Measurements from ENCODE around the gene NEMP1.
A peak's percentile ranks its signal among the peaks of the same experiment; 100 is the strongest.

Gene NEMP1

DNA sequence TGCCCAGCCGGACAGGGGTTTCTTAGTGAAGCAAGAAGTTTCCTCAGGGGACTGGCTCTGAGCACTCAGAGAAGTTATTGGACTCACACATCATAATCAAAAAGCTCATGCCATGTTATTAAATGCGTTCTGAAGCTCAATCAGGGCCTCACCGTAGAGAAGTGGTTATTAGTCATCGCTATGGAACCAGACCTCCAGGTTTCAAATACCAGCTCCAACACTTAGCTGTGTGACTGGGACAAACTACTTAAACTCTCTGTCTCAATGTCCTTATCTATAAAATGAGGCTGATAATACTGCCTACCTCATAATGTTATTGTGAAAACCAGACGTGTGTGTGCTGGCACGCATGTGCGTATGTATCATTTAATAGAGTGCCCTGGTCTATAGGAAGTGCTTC lies 25.3 kb upstream of the NEMP1 start:
- H3K23ac ChIP-seq (ENCODE audit: low read length) = no peak overlapping the region
- H3K4me1 ChIP-seq (ENCODE audit: control insufficient read depth, low read depth, low read length) = no peaks in the 10 kb centered on the region
- H2BK5ac ChIP-seq (ENCODE audit: low read length) = no peak overlapping the region
- no peak overlapping the region for H3K56ac ChIP-seq (ENCODE audit: low read length)
- H4K5ac ChIP-seq (ENCODE audit: low read length) = no peak overlapping the region
- no peak overlapping the region for H3K27ac ChIP-seq (ENCODE audit: low read depth, low read length)
- H4K8ac ChIP-seq (ENCODE audit: low read depth, low read length) = no peak overlapping the region
- no peak overlapping the region for H2AK5ac ChIP-seq (ENCODE audit: low read length)
- no peak for DNase-seq
- no peak overlapping the region for H2BK15ac ChIP-seq (replicated peaks; ENCODE audit: low read depth)
- H3K9ac ChIP-seq (ENCODE audit: low read length) = no peak overlapping the region
- no peak overlapping the region for H3K4me2 ChIP-seq (ENCODE audit: low read length)
- no peaks in the 10 kb centered on the region for H3K27me3 ChIP-seq (ENCODE audit: insufficient read depth, low read length, poor library complexity)
- H3K36me3 ChIP-seq (ENCODE audit: control insufficient read depth, insufficient read depth, low read length) = peaks cover 4% of the 10 kb centered on the region
- H3K79me2 ChIP-seq (ENCODE audit: control insufficient read depth, insufficient read depth, low read length) = no peaks in the 10 kb centered on the region
- no peak overlapping the region for H3K4me3 ChIP-seq (ENCODE audit: low read length)
- H3K79me1 ChIP-seq (ENCODE audit: low read length) = no peaks in the 10 kb centered on the region
- H3K4ac ChIP-seq (ENCODE audit: low read depth, low read length) = no peak overlapping the region
- no peak overlapping the region for H3K18ac ChIP-seq (ENCODE audit: low read length)
- WGBS (ENCODE audit: extremely low coverage, insufficient coverage, low lambda C conversion rate) = no CpG with 5 or more reads among the region's 7 CpGs
- no peak overlapping the region for H2BK120ac ChIP-seq (ENCODE audit: low read depth, low read length)

DNA sequence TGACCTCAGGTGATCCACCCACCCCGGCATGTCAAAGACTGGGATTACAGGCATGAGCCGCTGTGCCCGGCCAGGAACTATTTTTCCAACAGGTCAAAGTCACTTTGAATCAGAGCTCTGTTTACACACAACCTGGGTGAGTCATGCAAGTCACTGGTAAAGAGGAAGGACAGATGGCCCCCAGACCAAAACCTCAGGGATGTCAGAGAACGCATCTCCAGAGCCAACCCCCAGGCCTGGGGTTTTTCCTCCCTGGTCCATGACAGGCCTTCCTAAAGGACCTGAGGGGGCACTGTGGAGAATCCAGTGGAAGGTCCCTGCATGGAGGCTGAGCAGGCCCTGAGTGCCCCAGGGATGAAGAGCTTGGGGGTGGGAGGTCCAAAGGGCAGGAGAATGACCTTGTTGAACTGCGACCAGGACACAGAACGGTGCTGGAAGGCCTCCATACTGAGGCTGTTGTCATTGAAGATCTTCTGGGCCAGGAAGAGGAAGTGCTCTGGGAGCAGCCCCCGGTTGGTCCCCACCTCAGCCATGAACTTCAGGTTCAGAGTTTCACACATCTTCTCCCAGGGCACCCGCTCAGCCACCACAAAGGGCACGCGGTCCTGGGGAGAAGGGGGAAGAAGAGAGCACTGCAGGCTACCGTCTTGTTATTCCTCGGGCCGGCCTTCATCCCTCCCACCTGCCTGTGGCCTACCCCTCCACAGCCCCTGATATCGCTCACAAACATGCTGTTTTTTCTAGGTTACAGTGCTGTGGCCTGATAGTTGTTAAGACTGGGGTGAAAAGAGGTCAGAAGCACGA lies 23.5 kb upstream of the NEMP1 start:
- Histone ChIP-seq H4K8ac (ENCODE audit: low read depth, low read length) (no peak overlapping the region), H2BK5ac (ENCODE audit: low read length) (no peak overlapping the region), H3K4me2 (ENCODE audit: low read length) (no peak overlapping the region), H3K79me2 (ENCODE audit: control insufficient read depth, insufficient read depth, low read length) (no peaks in the 10 kb centered on the region), H3K9ac (ENCODE audit: low read length) (no peak overlapping the region), H3K27ac (ENCODE audit: low read depth, low read length) (no peak overlapping the region), H3K36me3 (ENCODE audit: control insufficient read depth, insufficient read depth, low read length) (peaks cover 5% of the 10 kb centered on the region), H4K5ac (ENCODE audit: low read length) (no peak overlapping the region), H3K4ac (ENCODE audit: low read depth, low read length) (no peak overlapping the region), H3K79me1 (ENCODE audit: low read length) (no peaks in the 10 kb centered on the region), H2AK5ac (ENCODE audit: low read length) (no peak overlapping the region), H3K4me3 (ENCODE audit: low read length) (no peak overlapping the region), H3K27me3 (ENCODE audit: insufficient read depth, low read length, poor library complexity) (no peaks in the 10 kb centered on the region), H3K4me1 (ENCODE audit: control insufficient read depth, low read depth, low read length) (no peaks in the 10 kb centered on the region), H2BK120ac (ENCODE audit: low read depth, low read length) (no peak overlapping the region), H3K18ac (ENCODE audit: low read length) (no peak overlapping the region), H3K23ac (ENCODE audit: low read length) (no peak overlapping the region), H3K56ac (ENCODE audit: low read length) (peak overlapping the region; percentile 49), H2BK15ac (replicated peaks; ENCODE audit: low read depth) (no peak overlapping the region)
- peak; percentile 55 for DNase-seq
- no CpG with 5 or more reads among the region's 15 CpGs for WGBS (ENCODE audit: extremely low coverage, insufficient coverage, low lambda C conversion rate)

DNA sequence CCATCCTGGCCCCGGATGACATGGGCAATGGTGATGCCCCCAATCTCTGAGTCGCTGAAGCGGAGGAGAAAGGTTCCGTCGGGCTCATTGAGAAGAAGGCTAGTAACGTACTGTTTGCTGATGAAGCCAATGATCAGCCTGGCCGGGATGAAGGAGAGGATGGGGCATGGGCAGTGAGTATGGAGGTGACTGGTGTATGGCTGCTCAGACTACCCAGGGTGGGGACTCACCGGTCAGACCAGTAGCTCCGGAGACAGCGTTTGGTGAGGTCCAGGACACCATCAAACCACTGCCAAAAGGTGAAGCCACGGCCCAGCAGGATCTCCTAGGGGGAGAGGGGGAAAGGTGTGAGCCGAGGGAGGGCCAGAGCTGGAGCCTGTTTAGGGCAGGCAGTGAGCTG lies 21.2 kb upstream of the NEMP1 start:
- Histone ChIP-seq H3K27ac (ENCODE audit: low read depth, low read length) (no peak overlapping the region), H3K79me1 (ENCODE audit: low read length) (no peaks in the 10 kb centered on the region), H3K27me3 (ENCODE audit: insufficient read depth, low read length, poor library complexity) (no peaks in the 10 kb centered on the region), H2BK5ac (ENCODE audit: low read length) (no peak overlapping the region), H3K9ac (ENCODE audit: low read length) (no peak overlapping the region), H2BK15ac (replicated peaks; ENCODE audit: low read depth) (no peak overlapping the region), H4K5ac (ENCODE audit: low read length) (no peak overlapping the region), H3K56ac (ENCODE audit: low read length) (no peak overlapping the region), H2BK120ac (ENCODE audit: low read depth, low read length) (no peak overlapping the region), H3K79me2 (ENCODE audit: control insufficient read depth, insufficient read depth, low read length) (no peaks in the 10 kb centered on the region), H3K4me1 (ENCODE audit: control insufficient read depth, low read depth, low read length) (no peaks in the 10 kb centered on the region), H3K4me2 (ENCODE audit: low read length) (no peak overlapping the region), H3K23ac (ENCODE audit: low read length) (no peak overlapping the region), H4K8ac (ENCODE audit: low read depth, low read length) (no peak overlapping the region), H3K4me3 (ENCODE audit: low read length) (no peak overlapping the region), H3K18ac (ENCODE audit: low read length) (no peak overlapping the region), H3K4ac (ENCODE audit: low read depth, low read length) (no peak overlapping the region), H3K36me3 (ENCODE audit: control insufficient read depth, insufficient read depth, low read length) (peaks cover 8% of the 10 kb centered on the region), H2AK5ac (ENCODE audit: low read length) (no peak overlapping the region)
- no CpG with 5 or more reads among the region's 12 CpGs for WGBS (ENCODE audit: extremely low coverage, insufficient coverage, low lambda C conversion rate)
- DNase-seq = peak; percentile 47

DNA sequence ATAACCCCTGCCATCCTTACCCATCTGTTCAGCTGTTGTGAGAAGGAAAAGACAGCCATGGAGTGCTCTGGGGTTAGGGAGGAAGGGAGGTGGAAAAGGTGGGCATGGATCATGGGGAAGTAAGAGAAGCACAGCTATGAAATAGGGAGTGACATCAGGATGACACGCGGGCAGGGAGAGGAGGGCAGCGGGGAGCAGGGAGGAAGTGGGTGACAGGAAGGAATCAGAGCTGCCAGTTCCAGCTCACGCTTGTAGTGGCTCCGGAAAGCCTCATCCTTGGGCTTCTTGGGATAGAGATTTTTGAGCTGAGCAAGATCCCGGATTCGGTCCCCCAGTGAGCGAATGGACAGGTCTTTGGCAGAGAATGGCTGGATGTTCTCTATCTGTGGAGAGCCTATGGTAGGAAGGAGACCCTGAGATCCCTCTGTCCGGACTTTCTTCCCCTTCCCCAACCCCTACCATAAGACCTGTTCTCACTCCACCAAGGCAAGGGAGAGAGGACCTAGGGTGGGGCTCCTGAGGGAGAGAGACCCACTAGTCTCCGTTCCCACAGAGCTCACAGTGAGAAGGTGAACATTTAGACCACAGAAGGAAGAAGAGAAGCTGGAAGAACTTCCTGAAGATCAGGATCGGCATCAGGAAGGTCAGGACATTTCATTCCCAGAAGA lies 20.6 kb upstream of the NEMP1 start:
- no peaks in the 10 kb centered on the region for H3K79me2 ChIP-seq (ENCODE audit: control insufficient read depth, insufficient read depth, low read length)
- no peak overlapping the region for H2BK5ac ChIP-seq (ENCODE audit: low read length)
- H4K8ac ChIP-seq (ENCODE audit: low read depth, low read length) = no peak overlapping the region
- no peak overlapping the region for H3K56ac ChIP-seq (ENCODE audit: low read length)
- H3K4me3 ChIP-seq (ENCODE audit: low read length) = no peak overlapping the region
- no peak overlapping the region for H4K5ac ChIP-seq (ENCODE audit: low read length)
- H3K18ac ChIP-seq (ENCODE audit: low read length) = no peak overlapping the region
- no peak overlapping the region for H2BK15ac ChIP-seq (replicated peaks; ENCODE audit: low read depth)
- peaks cover 10% of the 10 kb centered on the region for H3K36me3 ChIP-seq (ENCODE audit: control insufficient read depth, insufficient read depth, low read length)
- no peak overlapping the region for H2BK120ac ChIP-seq (ENCODE audit: low read depth, low read length)
- no peak overlapping the region for H3K4ac ChIP-seq (ENCODE audit: low read depth, low read length)
- H3K27ac ChIP-seq (ENCODE audit: low read depth, low read length) = no peak overlapping the region
- no peaks in the 10 kb centered on the region for H3K27me3 ChIP-seq (ENCODE audit: insufficient read depth, low read length, poor library complexity)
- H3K4me2 ChIP-seq (ENCODE audit: low read length) = no peak overlapping the region
- no peak overlapping the region for H3K23ac ChIP-seq (ENCODE audit: low read length)
- no CpG with 5 or more reads among the region's 11 CpGs for WGBS (ENCODE audit: extremely low coverage, insufficient coverage, low lambda C conversion rate)
- H3K9ac ChIP-seq (ENCODE audit: low read length) = no peak overlapping the region
- H2AK5ac ChIP-seq (ENCODE audit: low read length) = no peak overlapping the region
- no peaks in the 10 kb centered on the region for H3K79me1 ChIP-seq (ENCODE audit: low read length)
- H3K4me1 ChIP-seq (ENCODE audit: control insufficient read depth, low read depth, low read length) = peaks cover 4% of the 10 kb centered on the region
- DNase-seq = no peak

DNA sequence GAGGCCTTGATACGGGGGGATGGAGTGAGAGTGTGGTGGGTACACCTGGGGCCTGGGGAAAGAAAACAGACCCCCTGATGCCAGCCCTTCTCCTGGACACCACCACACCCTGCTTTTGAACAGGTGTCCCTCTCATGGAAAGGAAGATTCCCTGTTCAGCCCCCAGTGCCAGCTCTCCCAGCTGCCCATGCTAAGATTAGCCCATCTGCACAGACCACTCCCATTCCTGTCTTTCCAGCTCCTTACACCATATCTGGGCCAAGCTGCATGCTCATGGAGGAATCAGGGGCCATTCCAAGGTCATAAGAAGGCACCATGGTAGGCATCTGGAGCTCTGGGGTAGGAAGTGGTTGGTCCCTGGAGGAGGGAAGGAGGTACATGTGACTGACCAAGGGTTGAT lies 20.0 kb upstream of the NEMP1 start:
- WGBS (ENCODE audit: extremely low coverage, insufficient coverage, low lambda C conversion rate) = no CpG with 5 or more reads among the region's 1 CpG
- H3K18ac ChIP-seq (ENCODE audit: low read length) = no peak overlapping the region
- no peak overlapping the region for H3K4ac ChIP-seq (ENCODE audit: low read depth, low read length)
- H3K23ac ChIP-seq (ENCODE audit: low read length) = no peak overlapping the region
- H3K4me1 ChIP-seq (ENCODE audit: control insufficient read depth, low read depth, low read length) = peaks cover 5% of the 10 kb centered on the region
- no peaks in the 10 kb centered on the region for H3K79me2 ChIP-seq (ENCODE audit: control insufficient read depth, insufficient read depth, low read length)
- no peak overlapping the region for H3K56ac ChIP-seq (ENCODE audit: low read length)
- H4K8ac ChIP-seq (ENCODE audit: low read depth, low read length) = no peak overlapping the region
- H3K79me1 ChIP-seq (ENCODE audit: low read length) = no peaks in the 10 kb centered on the region
- H3K4me2 ChIP-seq (ENCODE audit: low read length) = no peak overlapping the region
- H3K4me3 ChIP-seq (ENCODE audit: low read length) = no peak overlapping the region
- no peak overlapping the region for H2AK5ac ChIP-seq (ENCODE audit: low read length)
- no peak for DNase-seq
- no peak overlapping the region for H2BK120ac ChIP-seq (ENCODE audit: low read depth, low read length)
- no peaks in the 10 kb centered on the region for H3K27me3 ChIP-seq (ENCODE audit: insufficient read depth, low read length, poor library complexity)
- H2BK5ac ChIP-seq (ENCODE audit: low read length) = no peak overlapping the region
- no peak overlapping the region for H2BK15ac ChIP-seq (replicated peaks; ENCODE audit: low read depth)
- no peak overlapping the region for H4K5ac ChIP-seq (ENCODE audit: low read length)
- H3K27ac ChIP-seq (ENCODE audit: low read depth, low read length) = no peak overlapping the region
- no peak overlapping the region for H3K9ac ChIP-seq (ENCODE audit: low read length)
- H3K36me3 ChIP-seq (ENCODE audit: control insufficient read depth, insufficient read depth, low read length) = peaks cover 6% of the 10 kb centered on the region

DNA sequence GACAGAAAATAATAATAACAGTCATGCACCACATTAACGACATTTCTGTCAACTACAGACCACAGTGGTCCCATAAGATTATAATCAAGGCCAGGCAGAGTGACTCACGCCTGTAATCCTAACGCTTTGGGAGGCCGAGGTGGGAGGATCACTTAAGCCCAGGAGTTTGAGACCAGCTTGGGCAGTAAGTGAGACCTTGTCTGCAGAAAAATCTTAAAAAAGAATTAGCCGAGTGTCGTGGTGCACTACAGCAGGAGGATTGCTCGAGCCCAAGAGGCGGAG lies 18.9 kb upstream of the NEMP1 start:
- Histone ChIP-seq H2AK5ac (ENCODE audit: low read length) (no peak overlapping the region), H3K18ac (ENCODE audit: low read length) (no peak overlapping the region), H3K4ac (ENCODE audit: low read depth, low read length) (no peak overlapping the region), H2BK5ac (ENCODE audit: low read length) (no peak overlapping the region), H3K4me2 (ENCODE audit: low read length) (no peak overlapping the region), H3K23ac (ENCODE audit: low read length) (no peak overlapping the region), H3K27ac (ENCODE audit: low read depth, low read length) (no peak overlapping the region), H2BK120ac (ENCODE audit: low read depth, low read length) (no peak overlapping the region), H3K56ac (ENCODE audit: low read length) (no peak overlapping the region), H3K36me3 (ENCODE audit: control insufficient read depth, insufficient read depth, low read length) (peaks cover 6% of the 10 kb centered on the region), H3K27me3 (ENCODE audit: insufficient read depth, low read length, poor library complexity) (no peaks in the 10 kb centered on the region), H3K79me2 (ENCODE audit: control insufficient read depth, insufficient read depth, low read length) (no peaks in the 10 kb centered on the region), H4K5ac (ENCODE audit: low read length) (no peak overlapping the region), H4K8ac (ENCODE audit: low read depth, low read length) (no peak overlapping the region), H3K9ac (ENCODE audit: low read length) (no peak overlapping the region), H2BK15ac (replicated peaks; ENCODE audit: low read depth) (no peak overlapping the region), H3K4me1 (ENCODE audit: control insufficient read depth, low read depth, low read length) (peaks cover 7% of the 10 kb centered on the region), H3K79me1 (ENCODE audit: low read length) (no peaks in the 10 kb centered on the region), H3K4me3 (ENCODE audit: low read length) (no peak overlapping the region)
- WGBS (ENCODE audit: extremely low coverage, insufficient coverage, low lambda C conversion rate) = no CpG with 5 or more reads among the region's 8 CpGs
- DNase-seq = no peak

Measured in mesendoderm (in vitro differentiated cells).